K562 (cell line): ENCODE results near the gene ROBO1. TPM values are rescaled to one million over a fixed set of nuclear protein-coding genes. Genes with fewer than 3 reads are reported as not detected.

Source experiments
- ATAC-seq: fragments of 200-7000 bp; cut with Tn5 transposase; 3 replicates; pipeline ENCODE4 v1.9.1; 2020; ENCODE audit warnings: moderate library complexity
- BruUV-seq: library from RNA; stranded (reverse); fragments of 400-500 nt; replicated peaks from 2 replicates; lab custom pipeline; 2021; lab: Mats Ljungman, UMichigan
- CTCF ChIA-PET: fragments of 300-600 bp; formaldehyde crosslinking; extraction: SDS; loops from one replicate; lab custom pipeline; 2021; ENCODE audit warnings: low intra/inter-chr PET ratio; lab: Yijun Ruan, JAX
- POLR2A ChIA-PET: fragments of 300-600, 350-650 bp; sonication (Branson Sonifier 250); formaldehyde crosslinking; extraction: SDS; loops from one replicate; lab custom pipeline; 2021; ENCODE audit warnings: antibody characterized with exemption, inconsistent platforms; lab: Yijun Ruan, JAX
- DNase-seq, 4 experiments: peaks; one replicate each; pipeline versions ENCODE4 v3.0.0 to v3.0.0-alpha.2; 2011 to 2018; ENCODE audit warnings: low spot score in 3 of 4, mixed read lengths in 3 of 4; ENCODE audit errors: extremely low read depth in 1 of 4
- FAIRE-seq: peaks from 2 replicates; lab custom pipeline; 2011; peaks lifted over from hg19 to GRCh38; lab: Jason Lieb, UNC
- H2AFZ ChIP-seq: 2 replicates; pipeline ENCODE4 v1.6.0; 2011; ENCODE audit warnings: low read depth, low read length, control low read depth, inconsistent platforms
- H3K27ac ChIP-seq: fragments of 200-600 bp; 3 replicates; pipeline ENCODE4 v1.8.0; 2011; ENCODE audit warnings: low read depth, mild to moderate bottlenecking, control low read depth, inconsistent platforms, low read length, moderate library complexity, mixed read lengths; ENCODE audit errors: extremely low read depth
- H3K27me3 ChIP-seq, 2 experiments: fragments of 300-600 bp in 1 of 2; 2 replicates in 1 of 2; 3 replicates in 1 of 2; pipeline versions ENCODE4 v1.6.0 to v1.8.0; 2011; ENCODE audit warnings: inconsistent platforms in 2 of 2, low read length in 2 of 2, mild to moderate bottlenecking in 1 of 2, mixed read lengths in 1 of 2, moderate library complexity in 1 of 2; ENCODE audit not compliant: control insufficient read depth in 2 of 2, insufficient read depth in 2 of 2
- H3K36me3 ChIP-seq: fragments of 300-600 bp; 3 replicates; pipeline ENCODE4 v1.8.0; 2011; ENCODE audit warnings: mild to moderate bottlenecking, low read length, inconsistent platforms; ENCODE audit not compliant: control insufficient read depth, insufficient read depth
- H3K4me1 ChIP-seq, 2 experiments: fragments of 200-600 bp in 1 of 2; replicated peaks in 1 of 2; 2 replicates in 1 of 2; 3 replicates in 1 of 2; pipeline versions ENCODE4 v1.5.1 to v1.8.0; 2011; ENCODE audit warnings: inconsistent platforms in 2 of 2, low read length in 2 of 2, mild to moderate bottlenecking in 1 of 2, mixed read lengths in 1 of 2, moderate library complexity in 1 of 2; ENCODE audit not compliant: control insufficient read depth in 2 of 2, insufficient read depth in 2 of 2
- H3K4me2 ChIP-seq: 2 replicates; pipeline ENCODE4 v1.6.1; 2011; ENCODE audit warnings: low read length, control low read depth, inconsistent platforms, mixed read lengths; ENCODE audit not compliant: insufficient read depth
- H3K4me3 ChIP-seq: fragments of 200-600 bp; sonication (generic), shearing (Covaris generic); 2 replicates; pipeline ENCODE4 v1.5.1; 2016; ENCODE audit warnings: control low read depth, inconsistent platforms
- H3K79me2 ChIP-seq: fragments of 200-600 bp; 3 replicates; pipeline ENCODE4 v1.8.0; 2011; ENCODE audit warnings: low read length, inconsistent platforms; ENCODE audit not compliant: control insufficient read depth, insufficient read depth
- H3K9ac ChIP-seq, 2 experiments: 2 replicates each; pipeline versions ENCODE4 v1.6.0 to v1.6.1; 2011; ENCODE audit warnings: low read depth in 2 of 2, low read length in 2 of 2, control low read depth in 1 of 2, inconsistent platforms in 1 of 2, mild to moderate bottlenecking in 1 of 2, mixed read lengths in 1 of 2; ENCODE audit not compliant: insufficient read depth in 1 of 2
- H3K9me1 ChIP-seq: one replicate; pipeline ENCODE4 v1.6.0; 2011; ENCODE audit warnings: inconsistent platforms, mild to moderate bottlenecking, low read length, moderate library complexity; ENCODE audit not compliant: control insufficient read depth, insufficient read depth
- H3K9me3 ChIP-seq: replicated peaks from 2 replicates; pipeline ENCODE4 v1.5.1; 2011; ENCODE audit warnings: low read depth, low read length, inconsistent platforms; ENCODE audit not compliant: control insufficient read depth, insufficient read depth
- H4K20me1 ChIP-seq: replicated peaks from 2 replicates; pipeline ENCODE4 v1.6.1; 2011; ENCODE audit warnings: low read length, inconsistent platforms, mixed read lengths; ENCODE audit not compliant: control insufficient read depth, insufficient read depth
- ATF1 ChIP-seq, 2 experiments: fragments of 450-650 bp in 1 of 2; IDR thresholded peaks; 2 replicates each; pipeline ENCODE4 v1.6.1; 2016; ENCODE audit warnings: missing compliant biosample characterization in 1 of 2, missing genetic modification characterization in 1 of 2
- BRD9 ChIP-seq: fragments of 450-650 bp; IDR thresholded peaks from 2 replicates; pipeline ENCODE4 v1.6.1; 2018; ENCODE audit warnings: low read depth; ENCODE audit not compliant: partially characterized antibody
- CBX1 ChIP-seq: sonication (generic); IDR thresholded peaks from 2 replicates; pipeline ENCODE4 v1.6.1; 2016; ENCODE audit warnings: antibody characterized with exemption, low read depth, mild to moderate bottlenecking
- CBX2 ChIP-seq: fragments of 200-600 bp; sonication (generic); IDR thresholded peaks from one replicate; pipeline ENCODE4 v1.6.1; 2012; ENCODE audit warnings: mild to moderate bottlenecking, low read length, inconsistent platforms; ENCODE audit not compliant: insufficient read depth, poor library complexity, severe bottlenecking
- ERF ChIP-seq: fragments of 450-650 bp; formaldehyde crosslinking; IDR thresholded peaks from 2 replicates; pipeline ENCODE4 v1.4.0; 2020; ENCODE audit warnings: mild to moderate bottlenecking, mixed read lengths
- ESRRA ChIP-seq: fragments of 450-650 bp; IDR thresholded peaks from 2 replicates; pipeline ENCODE4 v1.6.1; 2014; ENCODE audit warnings: low read depth, mild to moderate bottlenecking, moderate library complexity, borderline replicate concordance
- ETV6 ChIP-seq, 3 experiments: fragments of 150-350 bp in 1 of 3; sonication (generic) in 1 of 3; formaldehyde crosslinking in 1 of 3; IDR thresholded peaks; 2 replicates each; pipeline versions ENCODE4 v1.6.1 to v1.8.0; 2014 to 2022; ENCODE audit warnings: borderline replicate concordance in 2 of 3, low read depth in 2 of 3, antibody characterized with exemption in 1 of 3, low read length in 1 of 3, mild to moderate bottlenecking in 1 of 3, missing genetic modification reagents in 1 of 3
- FOXM1 ChIP-seq, 2 experiments: fragments of 450-650 bp in 1 of 2; sonication (generic) in 1 of 2; formaldehyde crosslinking in 1 of 2; IDR thresholded peaks; 2 replicates each; pipeline versions ENCODE4 v1.6.1 to v1.9.0; 2017 to 2022; ENCODE audit warnings: low read depth in 2 of 2, mild to moderate bottlenecking in 2 of 2, missing genetic modification reagents in 1 of 2, moderate library complexity in 1 of 2
- GMEB1 ChIP-seq: fragments of 250-450 bp; sonication (Bioruptor Pico); IDR thresholded peaks from 2 replicates; pipeline ENCODE4 v1.4.0; 2020; ENCODE audit warnings: mild to moderate bottlenecking
- MEIS2 ChIP-seq: fragments of 450-650 bp; IDR thresholded peaks from 2 replicates; pipeline ENCODE4 v1.6.1; 2014; ENCODE audit warnings: mild to moderate bottlenecking; ENCODE audit not compliant: partially characterized antibody
- MITF ChIP-seq: IDR thresholded peaks from 2 replicates; pipeline ENCODE4 v1.6.1; 2014; ENCODE audit warnings: antibody characterized with exemption
- PPARD ChIP-seq: fragments of 250-450 bp; sonication (Bioruptor Pico); IDR thresholded peaks from 2 replicates; pipeline ENCODE4 v1.8.0; 2022; ENCODE audit warnings: inconsistent platforms, mild to moderate bottlenecking, moderate library complexity
- PTTG1 ChIP-seq: fragments of 450-650 bp; IDR thresholded peaks from 2 replicates; pipeline ENCODE4 v1.6.1; 2016; ENCODE audit warnings: low read depth, mild to moderate bottlenecking, missing genetic modification characterization, missing compliant biosample characterization
- ZNF121 ChIP-seq: sonication (generic); formaldehyde crosslinking; conservative IDR thresholded peaks from 2 replicates; pipeline ENCODE4 v1.8.0; 2022; ENCODE audit warnings: missing genetic modification reagents
- ZNF277 ChIP-seq: fragments of 250-450 bp; sonication (Bioruptor Pico); IDR thresholded peaks from 2 replicates; pipeline ENCODE4 v1.8.0; 2022; ENCODE audit warnings: inconsistent platforms, mild to moderate bottlenecking, moderate library complexity, borderline replicate concordance
- ZNF408 ChIP-seq: fragments of 250-450 bp; sonication (Bioruptor Pico); IDR thresholded peaks from 2 replicates; pipeline ENCODE4 v1.4.0; 2020; ENCODE audit warnings: low read depth, mild to moderate bottlenecking, moderate library complexity
- ZNF766 ChIP-seq: fragments of 200-800 bp; sonication (Bioruptor generic); conservative IDR thresholded peaks from 2 replicates; pipeline ENCODE4 v1.6.1; 2016; ENCODE audit warnings: missing genetic modification characterization, missing compliant biosample characterization
- ZNF77 ChIP-seq: fragments of 250-450 bp; sonication (Bioruptor Pico); IDR thresholded peaks from 2 replicates; pipeline ENCODE4 v1.5.0; 2020
- in situ Hi-C: fragments of 300-500 bp; cut with MboI; formaldehyde crosslinking; loops from 4 replicates; pipeline ENCODE4 v1.15.0; 2018; ENCODE audit warnings: inconsistent platforms, mixed read lengths
- intact Hi-C: fragments of 100-400 bp; cut with micrococcal nuclease; formaldehyde crosslinking; loops from 2 replicates; pipeline ENCODE4 v1.14.2; 2022
- polyA plus RNA-seq, 8 experiments: library from polyadenylated mRNA; depleted of rRNA in 4 of 8; stranded (reverse) in 5 of 8; unstranded in 3 of 8; fragments of >200 nt; fragmentation: Nextera tagmentation in 2 of 8; fragmentation: Illumina TruSeq in 1 of 8; extraction: Ambion mirVana in 2 of 8; extraction: Trizol in 1 of 8; gene quantifications; 2 replicates each; pipeline versions ENCODE4 v1.2.1 to v1.2.3, GENCODE V29; 2011 to 2014; ENCODE audit warnings: inconsistent platforms in 1 of 8, missing spikeins in 1 of 8
- total RNA-seq, 7 experiments: library from RNA; depleted of rRNA in 6 of 7; stranded (reverse); fragments of >200 nt in 6 of 7; fragmentation: Illumina TruSeq in 2 of 7; extraction: Trizol in 2 of 7; gene quantifications; 2 replicates each; pipeline versions ENCODE4 v1.2.1 to v1.2.3, GENCODE V29; 2011 to 2021; ENCODE audit warnings: low replicate concordance in 1 of 7

The ROBO1 gene
- total and polyA plus RNA-seq, 9 of the 15 experiments (the other 6 are each of a cell fraction or from before 2014, with no cell fraction given): 0.01 to 0.53 (median 0.17) TPM; not detected in 5

- TF ChIP-seq ZNF277 (CRISPR knock-in tag): no peak
- no peak for TF ChIP-seq ATF1 (CRISPR knock-in tag; IDR thresholded peaks at IDR 0.05)
- TF ChIP-seq ATF1 (tag; IDR thresholded peaks at IDR 0.05): no peak
- TF ChIP-seq PTTG1 (tag): no peak
- no peak for TF ChIP-seq ERF (CRISPR knock-in tag)
- TF ChIP-seq GMEB1: no peak
- TF ChIP-seq ZNF408 (CRISPR knock-in tag): no peak
- no peak for TF ChIP-seq ZNF766 (CRISPR knock-in tag)
- TF ChIP-seq ESRRA: no peak
- TF ChIP-seq CBX1: no peak
- TF ChIP-seq BRD9: no peak
- TF ChIP-seq PPARD (CRISPR knock-in tag): no peak
- no peak for TF ChIP-seq CBX2
- TF ChIP-seq ZNF121 (CRISPR knock-in tag): no peak
- no peak for TF ChIP-seq MITF
- TF ChIP-seq MEIS2: no peak
- no peak for TF ChIP-seq ETV6 (IDR thresholded peaks at IDR 0.05; ENCODE audit: borderline replicate concordance in 1 of 2, low read depth in 2 of 2, low read length in 1 of 2)
- no peak for TF ChIP-seq ETV6 (CRISPR knock-in tag; IDR thresholded peaks at IDR 0.05; ENCODE audit: borderline replicate concordance)
- no peak for TF ChIP-seq ZNF77 (CRISPR knock-in tag)
- no peak for TF ChIP-seq FOXM1 (IDR thresholded peaks at IDR 0.05; ENCODE audit: low read depth)
- TF ChIP-seq FOXM1 (CRISPR knock-in tag; IDR thresholded peaks at IDR 0.05; ENCODE audit: low read depth): no peak
- TF ChIP-seq, all 486 proteins: peak for 0
- H4K20me1 ChIP-seq: no peaks in the 10 kb centered on the region
- no peaks in the 10 kb centered on the region for H3K79me2 ChIP-seq
- no peaks in the 10 kb centered on the region; the same call in 1 of the 2 replicates for H3K9me3 ChIP-seq
- no peak overlapping the region for H3K9ac ChIP-seq
- H3K27ac ChIP-seq: no peak overlapping the region
- intact Hi-C loops (no loop called here), in situ Hi-C loops (no loop called here)
- H2AFZ ChIP-seq: no peak overlapping the region
- ChIA-PET POLR2A (no interaction called here), CTCF (no interaction called here)
- H3K4me1 ChIP-seq: no peaks in the 10 kb centered on the region
- no peak for DNase-seq
- no peak for FAIRE-seq
- no peaks in the 10 kb centered on the region for H3K9me1 ChIP-seq
- no peak for ATAC-seq
- BruUV-seq: no TSS peak
- H3K27me3 ChIP-seq: no peaks in the 10 kb centered on the region
- no peaks in the 10 kb centered on the region for H3K36me3 ChIP-seq
- H3K4me3 ChIP-seq: no peak overlapping the region
- no peak overlapping the region for H3K4me2 ChIP-seq
Observed at GRCh38 chr3:78937475-78937874, 830.3 kb downstream of the ROBO1 start.
